LoVo (cell line): Measurements from ENCODE around the gene ELMO1.

Experiments used
- DNase-seq: peaks from one replicate; pipeline ENCODE4 v3.0.0-alpha.2; 2016; ENCODE audit warnings: low spot score

The ELMO1 gene

GRCh38 chr7:36943591-36944435, 504.9 kb downstream of the ELMO1 start:
- DNase-seq: no peak

DNA sequence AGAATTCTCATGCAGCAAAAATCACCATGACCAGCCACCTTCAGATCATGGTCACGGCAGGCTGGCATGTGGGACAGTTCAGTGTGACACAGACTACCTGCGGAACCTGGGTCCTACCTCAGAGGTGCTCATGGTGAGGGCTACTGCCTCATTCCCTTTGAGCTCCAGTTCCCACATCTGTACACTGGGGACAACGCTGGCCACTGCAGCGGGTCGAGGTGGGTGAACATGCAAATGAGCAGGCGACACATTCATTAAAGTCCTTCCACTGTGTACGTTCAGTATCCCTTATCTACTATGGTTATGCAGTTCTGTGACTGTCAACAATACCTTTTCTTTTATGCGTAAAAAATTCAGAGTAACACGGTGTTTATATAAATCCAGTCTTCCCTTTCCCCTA, 505.7 kb downstream of the ELMO1 start:
- DNase-seq: no peak

DNA sequence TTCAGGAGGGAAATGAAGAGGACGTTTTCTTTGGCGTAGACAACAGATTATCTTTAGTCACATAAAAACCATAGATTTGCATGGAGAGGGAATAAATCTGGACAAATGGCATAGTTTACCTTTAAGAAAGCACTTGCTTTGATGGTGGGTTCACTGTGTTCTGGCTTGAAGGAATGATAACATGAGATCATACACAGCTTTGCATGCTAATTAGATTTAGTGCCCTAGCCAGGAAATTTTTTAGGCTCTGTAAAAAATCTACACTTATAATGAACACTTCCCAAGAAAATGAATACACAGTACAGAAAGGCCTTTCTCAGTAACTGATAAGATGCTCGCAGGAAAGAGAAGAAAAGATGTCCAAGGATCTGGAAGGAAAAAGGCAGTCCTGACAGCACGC, 506.1 kb downstream of the ELMO1 start:
- no peak for DNase-seq

DNA sequence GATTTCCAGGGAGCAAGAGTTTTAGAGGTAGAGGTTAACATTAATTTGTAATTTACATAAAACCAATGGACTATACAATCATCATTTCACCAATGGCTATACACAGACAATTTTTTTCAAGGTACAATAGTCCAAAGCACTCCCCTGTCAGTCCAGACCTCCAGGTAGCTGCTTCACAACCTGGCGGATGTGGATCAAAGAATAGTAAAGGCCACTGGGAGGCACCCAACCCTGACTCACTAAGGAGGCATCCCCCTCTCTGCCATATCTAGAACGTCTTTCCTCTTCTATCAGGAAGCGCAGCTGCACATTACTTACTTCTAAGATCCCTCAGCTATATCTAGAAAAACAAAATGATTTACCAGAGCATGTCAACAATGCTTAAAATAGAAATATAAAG, 506.6 kb downstream of the ELMO1 start:
- no peak for DNase-seq

DNA sequence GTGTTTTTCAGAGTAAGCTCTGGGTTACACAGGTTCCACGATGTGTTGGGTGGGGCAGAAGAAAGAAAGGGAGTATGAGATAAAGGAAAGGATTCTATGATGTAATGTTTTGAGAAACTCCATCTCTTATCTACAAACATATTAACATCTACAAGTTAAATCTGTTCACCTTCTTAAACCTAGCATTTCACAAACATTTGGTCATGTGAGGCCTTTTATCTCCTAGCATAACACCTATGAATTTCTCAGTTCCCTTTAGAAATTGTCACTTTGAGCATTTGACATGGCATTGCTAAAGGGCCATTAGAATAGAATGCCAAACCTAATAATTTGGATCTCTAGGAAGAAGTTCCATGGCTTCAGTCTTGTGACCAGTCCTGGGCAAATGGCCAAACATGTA, 507.3 kb downstream of the ELMO1 start:
- no peak for DNase-seq

- DNase-seq: no peak
Observed at GRCh38 chr7:36939816-36940215, 508.8 kb downstream of the ELMO1 start.

DNA sequence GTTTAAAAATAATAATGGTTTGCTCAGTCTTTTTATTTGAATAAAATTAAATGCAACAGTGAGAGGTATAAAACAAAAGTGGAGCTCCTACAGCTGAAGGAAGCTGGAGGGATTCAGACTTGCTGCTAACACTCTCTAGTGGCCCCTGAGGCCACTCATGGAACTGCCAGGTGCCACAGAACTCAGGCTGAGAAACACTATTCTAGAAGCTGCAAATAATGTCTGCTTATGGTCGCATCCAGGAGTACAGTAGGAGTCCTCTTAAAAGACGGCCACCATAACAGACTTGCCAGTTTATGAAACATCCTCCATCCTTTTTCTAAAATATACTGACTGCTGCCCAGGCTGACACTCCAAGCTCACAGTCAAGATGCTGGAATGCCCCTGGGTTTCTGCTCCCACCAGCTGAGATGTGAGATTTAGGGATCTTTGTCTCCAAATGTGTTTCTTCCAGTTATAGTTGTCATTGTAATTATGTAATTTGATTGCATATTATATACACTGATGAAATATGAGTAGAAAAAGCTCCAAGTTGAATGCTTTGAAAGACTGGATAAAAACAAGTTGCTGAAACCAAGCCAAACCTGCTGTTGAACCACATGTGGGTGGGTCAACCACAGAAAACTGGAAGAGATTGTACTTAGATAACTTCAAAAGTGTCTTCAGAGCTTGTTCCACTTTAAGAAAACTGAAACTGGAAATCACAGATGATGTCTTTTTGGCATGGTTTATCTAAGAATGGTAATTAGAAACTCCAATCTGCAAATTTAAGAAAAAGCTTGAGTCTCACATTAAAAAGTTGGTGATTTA, 510.7 kb downstream of the ELMO1 start:
- no peak for DNase-seq

GRCh38 chr7:36931892-36932291, 516.8 kb downstream of the ELMO1 start:
- DNase-seq: no peak

- no peak for DNase-seq
Observed at GRCh38 chr7:36929791-36930190, 518.9 kb downstream of the ELMO1 start.

DNA sequence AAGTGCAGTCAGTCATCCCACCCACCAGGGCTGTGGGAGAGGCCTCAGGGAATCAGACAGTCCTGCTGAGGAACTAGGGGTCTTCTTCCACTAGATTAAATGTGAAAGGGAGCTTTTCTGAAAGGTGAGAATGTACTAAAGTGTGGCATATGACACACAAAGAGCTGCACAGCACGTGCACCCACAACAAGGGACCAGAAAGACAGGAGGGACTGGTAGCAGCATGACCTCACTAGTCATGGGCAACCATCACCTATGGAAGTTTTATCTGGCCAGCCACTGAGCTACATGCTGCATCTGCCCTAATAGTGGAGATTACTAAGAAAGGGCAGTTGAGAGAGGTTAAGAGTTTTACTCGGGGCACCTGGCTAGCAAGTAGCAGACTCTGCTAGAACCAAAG, 519.9 kb downstream of the ELMO1 start:
- no peak for DNase-seq

DNA sequence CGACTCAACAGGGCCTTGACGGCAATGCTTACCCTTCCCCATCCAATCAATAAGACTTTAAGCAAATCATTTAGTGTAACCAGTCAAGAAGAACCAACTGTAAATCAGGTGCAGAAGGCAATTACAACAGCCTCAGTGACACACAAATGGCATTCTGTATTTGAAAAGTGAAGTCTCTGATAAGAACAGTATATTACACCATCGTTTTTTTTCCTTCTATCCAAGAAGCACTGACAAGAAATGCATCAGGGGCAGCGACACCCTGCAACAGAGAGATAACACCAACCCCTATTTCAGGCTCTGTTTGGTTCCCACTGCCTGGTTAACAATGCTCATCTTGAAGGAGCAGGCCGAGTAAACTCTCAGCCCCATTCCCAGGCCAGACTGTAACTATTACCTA, 520.4 kb downstream of the ELMO1 start:
- DNase-seq: no peak

- DNase-seq: no peak
Observed at GRCh38 chr7:36925691-36926090, 523.0 kb downstream of the ELMO1 start.

DNA sequence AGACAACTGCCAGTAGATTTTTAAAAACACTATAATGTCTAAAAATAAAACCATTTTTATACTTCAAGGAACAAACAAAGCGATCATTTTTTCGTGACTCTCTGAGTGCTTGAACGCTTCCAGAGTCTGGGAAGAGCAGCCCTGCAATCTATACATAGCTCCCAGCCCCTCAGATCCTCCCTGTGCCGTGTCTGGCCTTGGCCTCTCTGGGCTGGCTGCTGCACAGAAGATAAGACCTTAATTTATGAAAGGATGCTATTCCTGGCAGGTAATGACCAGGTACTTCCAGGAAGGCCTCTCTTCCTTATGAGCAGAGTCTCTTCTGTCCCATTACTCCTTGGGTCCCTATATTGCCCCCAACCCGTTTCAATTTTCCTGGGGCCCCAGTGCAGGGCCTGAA, 523.5 kb downstream of the ELMO1 start:
- DNase-seq: no peak

GRCh38 chr7:36923943-36924436, 524.7 kb downstream of the ELMO1 start:
- DNase-seq: no peak

- DNase-seq: no peak
Observed at GRCh38 chr7:36923185-36923584, 525.5 kb downstream of the ELMO1 start.

DNA sequence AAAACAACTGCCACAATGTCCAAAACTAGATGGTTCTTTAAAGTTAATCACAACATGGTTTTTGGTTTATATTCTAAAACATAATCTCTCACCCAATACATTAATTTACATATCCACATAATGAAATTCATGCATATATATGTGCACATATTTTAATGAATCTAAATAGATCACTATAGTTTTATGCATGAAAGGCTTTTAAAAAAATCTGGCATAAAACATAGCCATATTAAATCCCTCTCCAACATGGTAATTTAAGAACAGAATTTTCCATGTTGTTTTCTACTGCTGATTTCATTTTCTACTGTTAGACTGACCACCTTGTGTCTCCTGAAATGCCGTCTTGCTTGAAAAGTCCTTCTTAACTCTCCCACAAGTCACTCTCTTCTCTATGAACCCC, 528.2 kb downstream of the ELMO1 start:
- no peak for DNase-seq

DNA sequence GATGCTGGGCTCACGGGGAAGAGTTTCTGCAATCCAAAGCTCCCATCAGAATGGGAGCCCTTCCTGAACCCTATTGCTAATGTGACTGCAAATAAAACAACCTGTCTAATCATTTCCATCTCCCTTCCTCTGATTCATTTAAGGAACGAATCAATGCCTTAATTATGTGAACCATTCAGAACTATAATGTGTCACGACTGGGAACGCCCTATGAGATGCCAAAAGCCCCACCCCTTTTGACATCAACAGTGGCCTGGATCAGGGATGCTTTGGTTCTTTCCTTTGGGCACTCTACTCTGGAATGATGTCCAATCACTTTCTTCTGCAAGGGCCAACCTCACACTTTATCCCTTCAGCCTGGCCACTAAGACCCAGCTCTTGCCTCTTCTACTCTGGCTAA, 528.9 kb downstream of the ELMO1 start:
- no peak for DNase-seq

DNA sequence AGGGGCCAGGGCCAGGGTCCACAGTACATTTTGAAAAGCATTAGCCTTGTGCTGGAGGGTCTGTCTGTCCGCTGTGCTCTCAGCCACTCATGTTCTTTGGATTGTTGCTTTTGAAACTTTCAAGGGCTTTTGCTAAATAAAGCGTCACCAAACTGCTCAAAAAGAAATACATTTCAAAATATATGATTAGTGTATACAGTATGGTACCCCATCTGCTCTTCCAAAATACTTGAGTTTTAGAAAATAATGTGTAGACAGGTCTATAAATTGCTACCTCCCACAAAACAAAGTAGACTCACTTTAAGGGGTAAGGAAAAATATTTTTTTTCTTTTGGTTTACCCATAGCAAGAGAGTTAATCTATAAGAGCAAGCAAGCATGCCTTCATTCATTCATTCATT, 530.1 kb downstream of the ELMO1 start:
- no peak for DNase-seq

DNA sequence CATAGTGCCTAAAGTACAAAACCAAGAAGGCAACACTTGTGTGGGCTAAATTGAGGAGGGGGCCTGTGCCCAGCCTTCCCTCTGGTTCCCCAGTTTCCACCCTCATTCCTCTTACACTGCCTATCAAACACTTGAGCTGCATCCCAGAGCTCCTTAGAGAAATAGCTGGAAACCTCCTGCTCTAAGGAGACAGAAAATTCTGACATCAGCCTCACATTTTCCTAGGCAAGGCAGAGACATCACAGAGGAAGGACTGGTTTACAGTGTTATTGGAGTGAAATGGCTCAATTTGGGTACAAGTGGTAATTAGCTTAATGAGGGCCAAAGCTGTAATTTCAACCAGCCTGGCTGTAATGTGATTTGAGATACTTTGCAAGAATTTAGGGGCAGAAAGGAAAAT, 532.0 kb downstream of the ELMO1 start:
- no peak for DNase-seq

GRCh38 chr7:36916116-36916515, 532.5 kb downstream of the ELMO1 start:
- no peak for DNase-seq

GRCh38 chr7:36911788-36912187, 536.9 kb downstream of the ELMO1 start:
- DNase-seq: no peak

GRCh38 chr7:36910859-36911258, 537.8 kb downstream of the ELMO1 start:
- DNase-seq: no peak

DNA sequence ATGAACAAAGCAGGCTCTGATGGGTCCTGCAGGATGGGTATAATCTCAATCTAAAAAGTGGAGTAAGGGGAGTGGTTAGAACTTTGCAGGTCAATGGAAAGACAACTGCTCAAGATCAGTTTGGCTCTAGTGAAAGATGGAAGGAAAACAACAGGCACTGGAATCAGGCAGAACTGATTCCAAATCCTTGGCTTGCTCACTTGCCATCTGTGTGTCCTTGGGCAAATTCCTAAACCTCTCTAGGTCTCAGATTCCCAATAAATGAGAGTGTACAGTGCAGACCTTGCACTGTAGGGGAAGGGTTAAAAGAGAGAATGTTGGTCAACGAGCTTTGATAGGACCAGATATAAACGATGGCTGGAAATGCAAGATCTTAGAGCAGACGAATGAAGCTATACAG, 538.3 kb downstream of the ELMO1 start:
- no peak for DNase-seq
